Globus pallidus (tissue), 1 donor: Measurements from ENCODE around the gene IPO5.

ENCODE experiments used
- DNase-seq: peaks from one replicate; pipeline ENCODE4 v3.0.0-alpha.2; 2015; ENCODE audit warnings: low spot score

IPO5 gene

DNA sequence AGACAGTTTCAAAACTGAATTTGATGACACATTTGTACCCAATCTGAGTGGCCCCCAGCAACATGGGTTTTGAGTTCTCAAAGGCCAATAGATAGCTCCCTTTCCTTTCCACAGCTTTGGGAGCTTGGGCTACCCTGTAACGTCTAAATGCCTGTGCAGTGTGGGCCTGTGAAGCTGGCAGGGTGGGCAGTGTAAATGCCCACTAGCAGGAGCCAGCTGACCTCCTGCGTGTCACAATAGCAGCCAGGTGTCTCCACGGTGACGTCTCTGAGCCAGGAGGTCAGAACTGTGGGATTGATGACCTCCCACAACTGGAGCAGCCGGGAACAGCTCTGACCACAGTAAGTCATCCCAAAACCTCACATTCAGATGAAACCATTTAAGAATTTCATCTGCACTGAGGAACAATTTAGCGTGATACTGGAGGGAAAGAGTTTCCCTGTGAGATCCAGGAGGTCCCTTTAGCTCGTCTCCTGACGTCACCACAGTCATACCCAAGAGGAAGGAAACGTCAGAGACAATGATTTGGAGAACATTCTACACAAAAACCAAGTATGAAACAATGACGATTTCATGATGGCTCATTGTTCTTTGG lies at the start of gene IPO5:
Gene IPO5, plus strand, starts transcription at position 300 of the 595 bp plus-strand sequence. CDS start 23,022 bp downstream, outside the sequence.
- no peak for DNase-seq

DNA sequence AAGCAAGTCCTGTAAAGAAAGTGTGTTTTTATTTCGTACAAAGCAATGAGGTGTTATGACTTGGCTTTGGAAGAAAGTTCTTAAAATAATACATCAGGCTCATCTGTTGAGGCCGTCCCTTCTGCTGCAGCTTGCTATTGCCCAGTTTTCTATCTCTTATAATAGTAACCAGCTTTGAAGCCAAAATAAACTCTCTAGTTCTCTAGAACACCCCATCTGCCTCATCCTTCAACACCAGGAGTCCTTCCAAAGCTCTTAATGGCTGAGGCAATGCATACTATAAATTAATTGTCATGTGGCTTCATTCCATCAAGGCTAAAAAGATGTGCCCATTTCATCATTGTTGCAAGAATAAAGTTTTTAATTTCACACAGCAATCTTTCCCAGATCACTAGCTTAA lies 49.4 kb upstream of the IPO5 start:
- DNase-seq: no peak

DNA sequence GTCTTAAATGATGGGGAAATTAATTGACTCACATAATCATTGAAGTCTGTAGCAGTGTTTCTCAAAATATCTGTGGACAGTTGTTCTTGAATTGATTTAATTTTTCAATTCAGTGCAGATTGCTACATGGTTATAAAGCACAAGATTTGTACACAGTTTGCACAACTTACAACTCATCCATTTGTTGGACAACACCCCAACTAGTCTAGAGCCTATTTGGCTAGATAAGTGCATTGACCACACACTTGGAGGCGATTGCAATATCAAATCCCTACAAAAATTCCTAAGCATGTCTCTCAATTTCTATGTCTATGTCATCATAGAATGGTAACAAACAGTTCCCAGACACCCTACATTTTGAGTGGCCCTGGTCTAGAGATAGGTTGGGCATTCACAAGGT lies 48.0 kb upstream of the IPO5 start:
- DNase-seq: no peak

DNA sequence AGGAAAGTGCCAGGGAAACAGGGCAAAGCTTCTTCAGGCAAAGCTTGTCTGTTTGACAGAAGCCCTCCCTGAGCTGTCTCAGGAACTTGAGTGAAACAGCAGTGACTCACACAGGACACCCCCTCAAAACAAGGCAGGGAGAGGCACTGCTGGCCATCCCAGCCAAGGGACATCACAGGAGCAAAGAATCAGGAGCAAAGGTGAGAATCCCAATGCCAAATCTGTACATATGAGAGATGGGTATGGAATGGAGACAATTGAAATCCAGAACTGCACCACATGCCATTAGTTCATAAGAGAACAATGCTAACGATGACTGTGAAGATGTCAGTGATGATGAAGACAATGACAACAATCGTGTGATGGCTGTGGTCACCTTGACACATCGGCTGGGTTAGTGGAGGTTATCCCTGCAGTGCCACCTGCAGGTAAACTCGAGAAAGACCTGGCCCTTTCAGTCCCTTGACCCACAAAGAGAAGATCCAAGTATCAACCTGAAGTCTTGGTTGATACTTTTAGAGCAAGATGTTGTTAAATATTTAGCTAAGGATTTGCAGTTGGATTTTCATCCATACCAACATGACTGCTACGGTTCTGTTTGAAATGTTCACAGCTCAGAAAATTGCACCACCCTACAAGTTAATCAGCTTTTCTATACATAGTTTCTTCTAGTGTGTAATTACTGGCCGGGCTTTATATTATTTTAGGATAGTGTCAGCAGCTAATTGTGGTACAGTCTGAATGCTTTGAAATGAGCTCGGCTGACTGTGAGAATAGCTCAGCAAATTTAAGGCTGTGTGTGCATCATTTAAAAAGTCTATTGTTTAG lies 42.0 kb upstream of the IPO5 start:
- DNase-seq: no peak

DNA sequence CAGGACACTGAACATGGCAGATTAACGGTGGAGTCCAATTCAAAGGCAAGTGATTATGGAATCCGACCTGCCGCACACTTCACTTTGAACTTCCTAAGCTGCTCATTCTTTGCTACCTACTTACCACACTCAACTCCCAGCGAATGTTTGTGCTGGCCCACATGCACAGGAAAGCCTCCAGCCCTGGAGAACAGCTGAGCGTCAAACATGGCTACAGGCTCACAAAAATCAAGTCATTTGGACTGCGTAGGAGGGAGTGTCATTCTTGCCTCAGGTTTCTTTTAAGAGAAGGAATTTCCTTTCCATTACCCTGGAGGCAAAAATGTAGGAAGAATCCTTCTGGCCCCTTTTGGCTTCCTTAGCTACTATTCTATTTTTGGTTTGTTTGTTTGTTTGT lies 41.3 kb upstream of the IPO5 start:
- no peak for DNase-seq

DNA sequence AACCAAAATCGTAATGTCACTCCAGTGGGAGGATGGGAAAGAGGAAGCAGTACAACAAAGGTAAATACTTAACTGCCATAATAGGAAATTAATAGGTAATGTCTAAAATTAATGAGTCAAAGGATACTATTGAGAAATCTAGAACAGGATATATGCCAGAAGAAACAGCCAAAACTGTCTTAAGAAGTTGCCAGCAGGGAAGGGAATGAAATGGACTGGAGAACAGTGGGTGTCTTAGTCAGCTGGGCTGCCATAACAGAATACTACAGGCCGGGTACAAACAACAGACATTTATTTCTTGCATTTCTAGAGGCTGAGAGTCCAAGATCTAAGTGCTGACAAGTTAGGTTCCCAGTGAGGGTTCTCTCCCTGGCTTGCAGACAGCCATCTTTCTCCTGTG lies 40.3 kb upstream of the IPO5 start:
- no peak for DNase-seq

DNA sequence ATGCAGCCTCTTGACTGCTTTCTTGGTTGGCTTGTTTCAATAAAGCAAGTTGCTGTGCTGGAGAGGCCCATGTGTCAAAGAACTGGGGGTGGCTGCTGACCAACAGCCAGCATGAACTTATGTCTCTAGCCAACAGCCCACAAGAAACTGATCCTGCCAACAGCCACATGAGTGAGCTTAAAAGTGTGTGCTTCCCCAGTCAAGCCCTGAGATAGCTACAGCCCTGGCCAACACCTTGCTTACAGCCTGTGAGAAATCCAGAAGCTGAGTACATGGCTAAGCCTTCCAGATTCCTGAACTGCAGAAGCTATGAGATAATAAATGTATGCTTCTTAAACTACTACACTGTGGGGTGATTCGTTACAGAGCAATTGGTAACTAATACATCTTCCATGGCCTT lies 38.9 kb upstream of the IPO5 start:
- no peak for DNase-seq

DNA sequence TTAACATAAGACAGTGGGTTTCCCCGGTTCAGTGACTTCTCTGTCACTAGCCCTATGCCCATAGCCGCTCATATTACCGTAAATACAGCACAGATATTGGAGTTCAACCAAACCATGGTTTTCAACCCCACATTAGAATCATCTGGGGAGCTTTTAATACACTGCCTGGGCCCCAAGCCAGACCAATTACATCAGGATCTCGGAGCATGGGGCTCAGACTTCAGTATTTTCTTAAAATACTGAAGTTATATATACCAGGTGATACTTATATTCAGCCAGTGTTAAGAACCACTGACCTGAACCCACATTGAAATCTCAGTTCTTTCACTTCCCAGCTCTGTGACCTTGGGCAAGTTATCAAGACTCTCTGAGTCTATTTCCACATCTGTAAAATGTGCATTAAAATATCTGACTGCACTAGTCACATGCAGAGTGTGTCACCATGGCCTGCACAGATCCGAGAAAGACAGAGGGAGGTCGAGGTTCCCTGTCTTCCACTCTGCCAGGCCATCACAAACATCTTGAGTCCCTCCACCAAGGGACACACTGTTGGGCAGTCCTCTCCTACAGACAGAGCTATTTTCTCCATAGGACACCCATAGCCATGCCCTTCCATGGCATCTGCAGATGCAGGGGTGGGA lies 32.2 kb upstream of the IPO5 start:
- DNase-seq: no peak

DNA sequence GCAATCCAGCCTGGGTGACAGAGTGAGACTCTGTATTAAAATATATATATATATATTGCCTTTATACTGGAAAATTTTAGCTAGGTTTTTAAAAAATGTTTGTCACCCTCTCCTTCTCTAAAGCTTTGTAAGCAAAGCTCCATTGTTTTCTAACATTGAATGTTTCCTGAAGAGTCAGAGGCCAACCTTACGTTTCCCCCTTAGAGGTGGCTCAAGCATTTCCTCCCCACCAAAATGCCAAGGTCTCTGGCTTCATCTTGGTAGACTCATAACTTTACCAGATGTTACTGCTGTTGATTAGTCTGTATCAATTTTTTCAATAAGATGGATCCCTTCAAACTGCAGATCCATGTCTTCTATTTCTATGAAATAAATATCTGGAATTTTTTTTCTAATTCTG lies 25.2 kb upstream of the IPO5 start:
- no peak for DNase-seq

DNA sequence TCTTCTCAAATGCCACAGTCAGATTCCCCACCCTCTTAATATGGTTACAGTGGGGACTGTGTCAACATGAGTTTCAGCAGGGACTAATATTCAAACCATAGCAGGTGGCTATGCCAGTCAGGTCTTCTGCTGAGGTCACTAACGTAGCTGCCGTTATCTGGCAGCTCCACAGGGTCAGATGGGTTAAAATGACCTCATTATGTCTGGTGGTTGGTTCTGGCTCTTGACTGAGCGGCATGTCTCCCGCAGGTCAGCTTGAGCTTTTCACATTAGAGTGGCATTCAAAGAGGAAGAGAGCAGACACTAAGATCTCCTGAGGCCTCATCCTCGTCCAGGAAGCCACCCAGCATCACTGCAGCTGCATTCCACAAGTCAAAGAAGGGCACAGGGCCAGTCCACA lies 21.4 kb upstream of the IPO5 start:
- DNase-seq: no peak

DNA sequence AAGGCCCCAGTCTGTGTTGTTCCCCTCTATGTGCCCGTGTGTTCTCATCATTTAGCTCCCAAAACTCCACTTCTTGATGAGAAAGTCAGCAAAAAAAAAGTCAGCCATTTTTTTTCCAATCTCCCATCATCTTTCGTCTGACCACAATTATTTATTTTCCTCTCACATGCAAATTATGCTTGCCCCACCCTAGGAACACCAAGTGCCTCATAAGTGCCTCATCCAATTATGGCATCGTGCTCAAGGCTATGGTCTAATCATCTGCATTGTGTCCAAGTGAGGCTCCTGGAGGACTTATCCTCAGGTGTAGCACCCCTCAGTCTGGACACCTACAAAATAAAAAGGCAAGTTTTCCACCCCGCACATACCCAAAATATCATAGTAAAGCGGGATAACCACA lies 20.8 kb upstream of the IPO5 start:
- no peak for DNase-seq

DNA sequence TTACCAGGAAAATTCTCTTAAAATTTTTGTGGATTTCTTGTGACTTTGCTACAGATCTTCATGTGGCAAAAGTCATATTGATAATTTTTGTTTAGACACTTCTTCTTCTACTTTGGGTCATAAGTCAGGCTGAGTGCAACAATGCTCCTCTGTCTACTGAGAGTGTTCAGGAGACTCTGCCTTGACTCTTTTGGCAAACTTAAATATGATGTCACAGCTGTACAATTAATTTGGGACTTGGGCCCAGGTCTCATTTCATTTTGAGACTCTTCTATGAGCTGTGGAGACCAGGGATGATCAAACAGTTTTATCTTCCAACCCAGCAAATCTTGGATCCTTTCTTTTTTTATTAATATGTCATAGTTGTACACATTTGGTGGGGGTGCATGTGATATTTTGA lies 19.7 kb upstream of the IPO5 start:
- peak; percentile 1 for DNase-seq

DNA sequence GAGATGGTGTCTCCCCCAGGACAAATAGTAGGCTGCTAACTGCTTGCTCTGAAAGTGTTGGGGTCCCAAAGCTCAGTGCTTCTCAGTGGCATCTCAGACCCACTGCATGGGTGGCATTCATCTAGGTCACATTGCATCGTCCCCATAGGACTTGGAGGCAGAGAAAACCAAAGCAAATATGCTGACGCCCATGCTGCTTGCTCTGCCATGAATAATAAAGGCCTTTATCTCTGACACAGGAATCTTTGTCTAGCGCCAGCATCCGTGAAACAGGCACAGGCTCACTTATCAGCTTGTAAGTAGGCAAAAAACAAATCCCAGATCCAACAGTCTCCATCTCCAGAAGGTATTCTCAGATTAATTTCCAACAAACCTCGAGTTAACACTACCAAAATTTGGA lies 18.9 kb upstream of the IPO5 start:
- peak; percentile 66 for DNase-seq

DNA sequence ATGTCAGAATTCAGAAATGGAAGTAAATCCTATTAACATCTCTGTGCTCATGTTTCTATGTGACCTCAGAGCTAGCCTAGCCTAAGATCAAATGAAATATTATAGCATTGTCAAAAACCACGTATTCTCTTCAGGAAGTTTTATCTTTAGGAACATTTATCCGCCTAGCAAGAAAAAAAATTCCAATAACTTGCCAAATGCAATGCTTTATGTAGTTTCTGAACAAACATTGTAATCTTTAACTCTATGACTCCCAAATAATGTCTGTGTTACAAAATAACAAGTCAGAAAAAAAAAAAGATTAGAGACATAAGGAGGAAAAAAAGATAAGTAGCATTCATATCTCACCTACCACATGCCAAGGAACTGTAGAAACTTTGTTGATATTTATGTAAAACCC lies 18.4 kb upstream of the IPO5 start:
- no peak for DNase-seq

DNA sequence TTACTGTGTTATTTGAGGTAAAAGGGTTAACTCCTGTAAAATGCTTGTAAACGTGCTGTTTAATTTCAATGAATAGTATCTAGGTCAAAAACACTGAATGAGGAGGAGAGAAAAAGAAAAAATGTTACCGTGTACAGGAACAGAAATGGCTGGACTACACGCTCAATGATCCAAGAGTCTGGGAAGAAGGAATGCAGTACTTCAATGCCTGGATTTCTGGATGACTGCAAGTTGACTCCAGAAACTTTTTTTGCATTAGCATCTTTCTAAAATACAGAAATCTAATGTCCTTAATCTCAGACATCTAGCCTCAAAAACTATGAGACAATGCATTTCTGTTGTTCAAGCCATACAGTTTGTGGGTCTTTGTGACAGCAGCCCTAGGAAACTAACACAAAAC lies 17.4 kb upstream of the IPO5 start:
- DNase-seq: no peak

DNA sequence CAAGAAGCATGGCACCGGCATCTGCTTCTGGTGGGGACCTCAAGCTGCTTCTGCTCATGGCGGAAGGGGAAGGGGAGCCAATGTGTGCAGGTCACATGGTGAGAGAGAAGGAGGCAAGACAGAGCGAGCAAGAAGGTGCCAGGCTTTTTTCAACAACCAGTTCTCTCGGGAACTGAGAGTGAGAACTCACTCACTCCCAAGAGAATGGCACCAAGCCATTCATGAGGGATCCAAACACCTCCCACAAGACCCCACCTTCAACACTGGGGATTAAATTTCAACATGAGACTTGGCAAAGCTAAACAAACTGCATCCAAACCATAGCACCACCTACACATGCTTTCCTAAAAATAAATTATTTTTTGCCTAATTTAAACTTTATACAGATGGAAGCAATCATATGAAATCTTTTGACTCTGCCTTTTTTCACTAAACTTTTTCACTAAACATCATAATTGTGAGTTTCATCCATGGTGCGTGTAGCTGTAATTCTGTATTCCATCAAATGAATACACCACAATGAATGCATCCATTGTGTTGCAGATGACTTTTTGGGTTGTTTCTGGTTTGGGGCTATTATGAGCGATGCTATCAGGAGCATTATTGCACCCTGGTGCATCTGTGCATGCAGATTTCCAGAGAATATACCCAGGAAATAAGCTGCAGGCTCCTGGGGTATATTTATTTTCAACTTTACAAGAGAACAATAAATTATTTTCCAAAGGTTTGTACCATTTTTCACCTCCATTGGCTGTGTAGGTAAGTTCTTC lies 14.6 kb upstream of the IPO5 start:
- DNase-seq: no peak

DNA sequence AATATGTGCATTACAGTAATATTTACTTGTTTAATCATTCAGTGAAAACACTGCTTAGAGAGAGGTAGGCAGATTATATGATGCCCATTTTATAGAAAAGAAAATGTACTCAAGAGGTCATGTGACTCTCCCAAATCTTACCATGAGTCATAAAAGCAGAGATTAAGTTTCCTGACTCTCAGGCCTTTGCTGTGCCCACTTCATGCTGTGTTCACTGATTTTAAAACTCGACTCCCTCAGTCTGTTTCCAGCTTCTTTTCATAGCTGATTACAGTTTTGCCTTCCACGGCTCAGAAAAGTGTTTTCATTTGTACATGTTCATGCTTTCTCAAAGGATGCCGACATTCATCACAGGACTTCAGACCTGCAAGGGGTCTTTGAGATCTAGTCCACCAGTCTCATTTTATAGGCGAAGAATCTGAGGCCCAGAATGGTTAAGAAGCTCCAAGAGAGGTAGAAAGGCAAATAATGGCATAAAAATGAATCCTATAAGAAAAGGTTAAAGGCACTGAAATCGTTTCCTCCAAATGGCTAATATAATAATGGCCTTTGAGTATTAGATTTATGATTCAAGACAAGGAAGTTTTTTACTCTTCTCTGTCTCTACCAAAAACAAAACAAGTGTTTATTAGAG lies 9.0 kb upstream of the IPO5 start:
- no peak for DNase-seq

DNA sequence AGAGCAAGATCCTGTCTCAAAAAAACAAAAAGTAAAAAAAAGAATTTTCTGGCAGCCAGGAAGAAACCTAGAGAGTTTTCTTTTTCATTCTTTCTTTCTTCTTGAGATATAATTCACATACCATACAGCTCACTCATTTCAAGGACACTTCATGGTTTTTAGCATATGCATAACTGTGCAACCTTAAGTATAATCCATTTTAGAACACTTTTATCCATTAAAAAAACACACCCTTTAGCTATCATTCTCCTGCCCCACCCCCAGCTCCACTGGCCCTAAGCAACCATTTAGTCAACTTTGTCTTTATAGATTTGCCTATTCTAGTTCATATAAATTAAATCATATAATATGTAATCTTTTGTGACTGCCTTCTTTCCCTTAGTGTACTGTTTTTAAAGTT lies 8.1 kb upstream of the IPO5 start:
- DNase-seq: no peak

DNA sequence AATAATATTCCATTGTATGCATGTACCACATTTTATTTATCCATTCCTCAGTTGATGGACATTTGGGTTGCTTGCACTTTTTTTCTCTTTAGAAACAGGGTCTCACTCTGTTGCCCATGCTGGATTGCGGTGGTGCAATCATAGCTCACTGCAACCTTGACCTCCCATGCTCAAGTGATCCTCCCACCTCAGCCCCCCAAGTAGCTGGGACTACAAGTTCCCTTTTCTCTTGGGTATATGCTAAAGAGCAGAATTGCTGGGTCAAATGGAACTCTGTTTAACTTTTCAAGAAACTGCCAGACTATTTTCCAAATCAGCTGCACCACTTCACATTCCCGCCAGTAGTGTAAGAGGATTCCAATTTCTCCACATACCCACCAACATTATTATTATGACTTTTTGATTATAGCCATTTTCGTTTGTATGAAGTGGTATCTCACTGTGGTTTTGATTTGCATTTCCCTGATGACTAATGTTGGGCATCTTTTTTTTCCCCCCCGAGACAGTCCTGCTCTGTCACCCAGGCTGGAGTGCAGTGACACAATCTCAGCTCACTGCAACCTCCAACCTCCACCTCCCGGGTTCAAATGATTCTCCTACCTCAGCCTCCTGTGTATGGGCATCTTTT lies 7.6 kb upstream of the IPO5 start:
- DNase-seq: no peak

DNA sequence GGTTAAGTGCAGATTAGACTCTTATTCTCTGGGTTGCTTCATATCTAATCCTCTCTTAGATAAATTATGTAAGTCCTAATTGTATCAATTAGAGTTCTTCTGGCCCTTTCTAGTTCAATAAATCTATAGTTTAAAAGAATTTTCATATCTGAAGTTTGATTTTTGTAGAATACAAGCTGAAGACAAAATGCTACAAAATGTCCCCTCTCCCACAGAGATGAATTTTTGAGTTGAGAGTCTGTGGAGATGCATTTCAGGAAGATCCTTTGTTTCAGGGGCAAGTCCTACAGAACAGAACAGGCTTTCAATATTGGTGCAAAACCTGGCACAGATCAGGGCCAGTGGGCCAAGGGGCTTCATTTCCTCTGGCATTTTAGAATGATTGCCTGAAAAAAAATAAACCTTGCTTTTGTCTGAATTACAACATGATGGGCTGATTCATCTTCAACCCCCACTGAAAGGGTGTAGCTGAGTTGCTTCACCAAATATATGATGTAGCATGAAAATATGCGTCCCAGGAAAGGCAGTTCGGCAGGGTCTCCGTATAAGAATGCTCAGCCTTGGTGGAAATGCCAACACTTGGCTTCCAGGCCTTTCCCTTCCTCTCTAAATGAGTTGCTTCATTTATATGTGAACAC lies 6.4 kb upstream of the IPO5 start:
- DNase-seq: no peak

DNA sequence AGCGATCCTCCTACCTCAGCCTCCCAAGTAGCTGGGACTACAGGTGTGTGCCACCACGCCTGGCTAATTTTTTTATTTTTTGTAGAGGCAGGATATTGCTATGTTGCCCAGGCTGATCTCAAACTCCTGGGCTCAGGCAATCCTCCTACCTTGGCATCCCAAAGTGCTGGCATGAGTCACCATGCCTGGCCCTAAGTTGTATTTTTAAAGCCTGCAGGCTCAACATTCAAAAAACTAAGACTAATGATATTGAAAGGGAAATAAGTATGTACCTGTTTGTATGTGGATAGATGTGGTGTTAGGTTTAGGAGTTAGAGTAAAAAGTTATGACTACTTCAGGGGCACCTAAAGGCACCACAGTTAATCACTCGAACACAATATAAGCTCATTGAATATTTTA lies 5.4 kb upstream of the IPO5 start:
- DNase-seq: no peak
